IMR-90 (cell line): Measurements from ENCODE around the gene IL18R1. TPM values are rescaled to one million over a fixed set of nuclear protein-coding genes. Genes with fewer than 3 reads are reported as not detected.

Source experiments
- ATAC-seq: fragments of 200-7000 bp; cut with Tn5 transposase; 2 replicates; pipeline ENCODE4 v1.9.1; 2020; ENCODE audit warnings: low read depth, mild to moderate bottlenecking, moderate library complexity
- BruUV-seq: library from RNA; stranded (reverse); fragments of 400-500 nt; replicated peaks from 2 replicates; lab custom pipeline; 2021; lab: Mats Ljungman, UMichigan
- CTCF ChIA-PET: fragments of 300-600 bp; formaldehyde crosslinking; extraction: SDS; loops from one replicate; lab custom pipeline; 2021; ENCODE audit warnings: antibody characterized with exemption; lab: Yijun Ruan, JAX
- POLR2A ChIA-PET: fragments of 300-600 bp; sonication (Branson Sonifier 250); formaldehyde crosslinking; loops from one replicate; lab custom pipeline; 2022; ENCODE audit warnings: antibody characterized with exemption; ENCODE audit not compliant: unreplicated experiment; lab: Charles Lee
- DNase-seq: peaks from one replicate; pipeline ENCODE4 v3.0.0; 2013
- H2AFZ ChIP-seq: replicated peaks from 2 replicates; pipeline ENCODE3; 2013; ENCODE audit warnings: low read length, mild to moderate bottlenecking; ENCODE audit not compliant: poor library complexity
- H2AK5ac ChIP-seq: 2 replicates; pipeline ENCODE4 v1.6.1; 2013; ENCODE audit warnings: low read depth, low read length, inconsistent platforms
- H2AK9ac ChIP-seq: replicated peaks from 2 replicates; pipeline ENCODE3; 2013; ENCODE audit warnings: mild to moderate bottlenecking, low read depth, low read length, moderate library complexity; ENCODE audit not compliant: poor library complexity
- H2BK120ac ChIP-seq: 2 replicates; pipeline ENCODE4 v1.6.1; 2013; ENCODE audit warnings: low read depth, low read length, inconsistent platforms
- H2BK15ac ChIP-seq: 3 replicates; pipeline ENCODE4 v1.6.1; 2013; ENCODE audit warnings: low read depth, low read length, inconsistent platforms
- H2BK20ac ChIP-seq: 2 replicates; pipeline ENCODE4 v1.6.1; 2013; ENCODE audit warnings: low read depth, mild to moderate bottlenecking, inconsistent platforms, low read length, moderate library complexity
- H2BK5ac ChIP-seq: 2 replicates; pipeline ENCODE4 v1.6.1; 2013; ENCODE audit warnings: mild to moderate bottlenecking, low read depth, low read length, inconsistent platforms; ENCODE audit not compliant: poor library complexity, severe bottlenecking
- H3K14ac ChIP-seq: replicated peaks from 2 replicates; pipeline ENCODE4 v1.6.1; 2013; ENCODE audit warnings: low read depth, low read length, inconsistent platforms
- H3K18ac ChIP-seq: 2 replicates; pipeline ENCODE4 v1.6.1; 2013; ENCODE audit warnings: low read depth, low read length, control low read depth
- H3K23ac ChIP-seq: 2 replicates; pipeline ENCODE4 v1.6.1; 2013; ENCODE audit warnings: low read depth, low read length, inconsistent platforms
- H3K27ac ChIP-seq: 2 replicates; pipeline ENCODE4 v1.5.1; 2013; ENCODE audit warnings: mild to moderate bottlenecking, control low read depth, low read length; ENCODE audit not compliant: insufficient read depth
- H3K27me3 ChIP-seq: 2 replicates; pipeline ENCODE4 v1.6.1; 2013; ENCODE audit warnings: low read length; ENCODE audit not compliant: control insufficient read depth, insufficient read depth
- H3K36me3 ChIP-seq: 2 replicates; pipeline ENCODE4 v1.6.1; 2013; ENCODE audit warnings: low read length, mixed read lengths; ENCODE audit not compliant: control insufficient read depth, insufficient read depth
- H3K4ac ChIP-seq: 2 replicates; pipeline ENCODE4 v1.6.1; 2013; ENCODE audit warnings: low read depth, low read length, inconsistent platforms
- H3K4me1 ChIP-seq: 2 replicates; pipeline ENCODE4 v1.6.1; 2013; ENCODE audit warnings: low read length, mixed read lengths; ENCODE audit not compliant: control insufficient read depth, insufficient read depth
- H3K4me2 ChIP-seq: 2 replicates; pipeline ENCODE4 v1.6.1; 2013; ENCODE audit warnings: low read depth, mild to moderate bottlenecking, control low read depth, low read length, moderate library complexity
- H3K4me3 ChIP-seq: 2 replicates; pipeline ENCODE4 v1.5.1; 2013; ENCODE audit warnings: low read depth, mild to moderate bottlenecking, control low read depth, low read length, moderate library complexity; ENCODE audit not compliant: insufficient read depth
- H3K56ac ChIP-seq: 2 replicates; pipeline ENCODE4 v1.6.1; 2013; ENCODE audit warnings: low read length, inconsistent platforms; ENCODE audit not compliant: insufficient read depth; ENCODE audit errors: extremely low read depth
- H3K79me1 ChIP-seq, 2 experiments: 2 replicates each; pipeline ENCODE4 v1.6.1; 2013; ENCODE audit warnings: low read length in 2 of 2, inconsistent platforms in 1 of 2, low read depth in 1 of 2
- H3K9ac ChIP-seq: 2 replicates; pipeline ENCODE4 v1.6.1; 2013; ENCODE audit warnings: low read depth, low read length, control low read depth
- H3K9me1 ChIP-seq: 2 replicates; pipeline ENCODE4 v1.6.1; 2013; ENCODE audit warnings: low read length, inconsistent platforms; ENCODE audit not compliant: insufficient read depth
- H3K9me3 ChIP-seq: 2 replicates; pipeline ENCODE4 v1.6.1; 2013; ENCODE audit warnings: low read length; ENCODE audit not compliant: control insufficient read depth, insufficient read depth
- H4K20me1 ChIP-seq: 2 replicates; pipeline ENCODE4 v1.6.1; 2013; ENCODE audit warnings: low read length, inconsistent platforms; ENCODE audit not compliant: insufficient read depth
- H4K5ac ChIP-seq: 2 replicates; pipeline ENCODE4 v1.6.1; 2013; ENCODE audit warnings: mild to moderate bottlenecking, low read depth, low read length, control low read depth
- H4K8ac ChIP-seq, 2 experiments: 2 replicates each; pipeline ENCODE4 v1.6.1; 2013; ENCODE audit warnings: low read depth in 2 of 2, low read length in 2 of 2, control low read depth in 1 of 2, inconsistent platforms in 1 of 2
- H4K91ac ChIP-seq: 2 replicates; pipeline ENCODE4 v1.6.1; 2013; ENCODE audit warnings: low read depth, low read length, inconsistent platforms; ENCODE audit not compliant: insufficient read depth
- BHLHE40 ChIP-seq: fragments of 150-350 bp; IDR thresholded peaks from 2 replicates; pipeline ENCODE4 v1.6.1; 2016; ENCODE audit warnings: mild to moderate bottlenecking, low read depth, low read length
- CEBPB ChIP-seq: IDR thresholded peaks from 2 replicates; pipeline ENCODE4 v1.6.1; 2012; ENCODE audit warnings: low read depth, low read length, improper control_type of control experiment
- CHD1 ChIP-seq: IDR thresholded peaks from 2 replicates; pipeline ENCODE4 v1.6.1; 2012; ENCODE audit warnings: low read depth, low read length, improper control_type of control experiment
- FOS ChIP-seq: fragments of 150-350 bp; IDR thresholded peaks from 2 replicates; pipeline ENCODE4 v1.6.1; 2016; ENCODE audit warnings: low read depth, low read length
- MAFK ChIP-seq: IDR thresholded peaks from 2 replicates; pipeline ENCODE4 v1.6.1; 2012; ENCODE audit warnings: low read depth, low read length, improper control_type of control experiment
- MAZ ChIP-seq: IDR thresholded peaks from 2 replicates; pipeline ENCODE4 v1.6.1; 2012; ENCODE audit warnings: low read depth, mild to moderate bottlenecking, low read length, improper control_type of control experiment, moderate library complexity, borderline replicate concordance
- MXI1 ChIP-seq: IDR thresholded peaks from 2 replicates; pipeline ENCODE4 v1.6.1; 2012; ENCODE audit warnings: low read depth, mild to moderate bottlenecking, low read length, moderate library complexity, borderline replicate concordance
- NFE2L2 ChIP-seq: fragments of 150-350 bp; IDR thresholded peaks from 2 replicates; pipeline ENCODE4 v1.6.1; 2016; ENCODE audit warnings: low read depth, mild to moderate bottlenecking, low read length
- POLR2A ChIP-seq: IDR thresholded peaks from 2 replicates; pipeline ENCODE4 v1.6.1; 2012; ENCODE audit warnings: mild to moderate bottlenecking, low read depth, low read length
- RAD21 ChIP-seq: IDR thresholded peaks from 2 replicates; pipeline ENCODE4 v1.6.1; 2012; ENCODE audit warnings: low read length, improper control_type of control experiment
- RCOR1 ChIP-seq: IDR thresholded peaks from 2 replicates; pipeline ENCODE4 v1.6.1; 2012; ENCODE audit warnings: mild to moderate bottlenecking, low read length, improper control_type of control experiment; ENCODE audit not compliant: insufficient replicate concordance
- RFX5 ChIP-seq: IDR thresholded peaks from 2 replicates; pipeline ENCODE4 v1.8.0; 2012; ENCODE audit warnings: low read depth, mild to moderate bottlenecking, low read length, moderate library complexity
- SMC3 ChIP-seq: fragments of 150-350 bp; IDR thresholded peaks from 2 replicates; pipeline ENCODE4 v1.6.1; 2016; ENCODE audit warnings: low read depth, mild to moderate bottlenecking, antibody characterized with exemption, low read length, moderate library complexity
- WGBS, 2 experiments: methylation state at CpG; one replicate each; pipeline versions ENCODE4 v1.1.5 to v1.1.7; 2013; ENCODE audit warnings: missing lambda C conversion rate in 2 of 2; ENCODE audit not compliant: insufficient read length in 1 of 2; ENCODE audit errors: extremely low coverage in 2 of 2; 5-methylcytosine and 5-hydroxymethylcytosine counted together
- dilution Hi-C: fragments of 300-500 bp; cut with HindIII; formaldehyde crosslinking; loops from one replicate; pipeline ENCODE4 v1.14.3; 2018; ENCODE audit warnings: low sequenced_read_pairs; ENCODE audit not compliant: unreplicated experiment
- in situ Hi-C: fragments of 300-500 bp; cut with MboI; formaldehyde crosslinking; loops from 3 replicates; pipeline ENCODE4 v1.14.3; 2019; ENCODE audit warnings: low sequenced_read_pairs, inconsistent platforms, mixed read lengths
- intact Hi-C: fragments of 100-400 bp; cut with micrococcal nuclease; formaldehyde crosslinking; loops from 2 replicates; pipeline ENCODE4 v1.10.0; 2022
- polyA plus RNA-seq, 3 experiments: library from polyadenylated mRNA; depleted of rRNA; stranded (reverse); fragments of >200 nt; gene quantifications; 2 replicates each; pipeline ENCODE4 v1.2.3, GENCODE V29; 2012; ENCODE audit warnings: low replicate concordance in 1 of 3
- total RNA-seq: library from RNA; depleted of rRNA; stranded (reverse); fragments of >200 nt; gene quantifications from 2 replicates; pipeline ENCODE4 v1.2.3, GENCODE V29; 2012
- TF ChIP-seq, protein P1 (sequence below): fragments of 150-350 bp; IDR thresholded peaks from 2 replicates; pipeline ENCODE4 v1.6.1; 2016; ENCODE audit warnings: low read depth, mild to moderate bottlenecking, low read length, moderate library complexity, borderline replicate concordance
- TF ChIP-seq, protein P2 (sequence below): fragments of 150-350 bp; IDR thresholded peaks from 2 replicates; pipeline ENCODE4 v1.6.1; 2017; ENCODE audit warnings: mild to moderate bottlenecking, antibody characterized with exemption, low read length, low read depth
- TF ChIP-seq, protein P3 (sequence below): conservative IDR thresholded peaks from 2 replicates; pipeline ENCODE4 v1.5.1; 2012; ENCODE audit warnings: mild to moderate bottlenecking, low read depth, low read length, improper control_type of control experiment

Gene IL18R1
- total and polyA plus RNA-seq, 2 of the 4 experiments (the other 2 are of a cell fraction) = 0.18 to 0.24 TPM

DNA sequence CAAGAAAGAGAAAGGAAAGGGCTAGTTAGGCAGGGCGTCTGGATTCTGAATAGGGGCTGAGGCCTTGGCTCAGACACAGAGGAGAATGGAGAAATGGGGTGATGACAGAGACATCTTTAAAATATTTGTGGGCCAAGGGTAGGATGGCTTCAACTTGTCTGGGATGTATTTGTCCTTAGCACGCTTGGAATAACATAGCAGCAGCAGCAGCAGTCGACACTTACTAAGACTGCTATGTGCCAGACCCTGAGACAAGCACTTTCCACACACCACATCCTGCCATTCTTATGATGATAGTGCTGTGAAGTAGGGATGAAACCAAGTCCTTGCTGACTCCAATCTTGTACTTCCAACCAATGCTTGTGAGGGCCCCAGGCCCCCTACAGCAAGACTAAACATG, 41.6 kb upstream of the IL18R1 start:
- H2AK5ac ChIP-seq = peak overlapping the region; percentile 84
- no peak overlapping the region for H3K4me2 ChIP-seq
- peaks cover 10% of the 10 kb centered on the region for H3K4me1 ChIP-seq
- peak overlapping the region; percentile 14 for H2BK5ac ChIP-seq
- peaks cover 4% of the 10 kb centered on the region for H3K9me1 ChIP-seq
- H3K9ac ChIP-seq = no peak overlapping the region
- dilution Hi-C loops = no loop called here
- no peak overlapping the region for H3K27ac ChIP-seq
- H4K8ac ChIP-seq = peak overlapping the region in 1 of 2 experiments; percentile 24; a peak in 1 of 4 replicates
- peak overlapping the region; percentile 65 for H3K4ac ChIP-seq
- CTCF ChIA-PET = no interaction called here
- H4K5ac ChIP-seq = peak overlapping the region; percentile 29; the same call in 1 of the 2 replicates
- BruUV-seq = no TSS peak
- no peak overlapping the region for H3K23ac ChIP-seq
- no peaks in the 10 kb centered on the region for H3K79me1 ChIP-seq
- H2BK15ac ChIP-seq = peak overlapping the region; percentile 37; the same call in 1 of the 3 replicates
- peak overlapping the region; percentile 5; the same call in 1 of the 2 replicates for H3K14ac ChIP-seq
- H3K56ac ChIP-seq = no peak overlapping the region
- in situ Hi-C loops = no loop called here
- H3K9me3 ChIP-seq = no peaks in the 10 kb centered on the region
- peak overlapping the region; percentile 24 for H2AFZ ChIP-seq
- 0 out of 2 replicates have a peak overlapping the region, but pooled peaks have one; percentile 13 for H2BK20ac ChIP-seq
- DNase-seq (peak; percentile 61), ATAC-seq (no peak; the same call in 1 of the 2 replicates)
- TF ChIP-seq CHD1 = no peak
- TF ChIP-seq, protein P1, sequence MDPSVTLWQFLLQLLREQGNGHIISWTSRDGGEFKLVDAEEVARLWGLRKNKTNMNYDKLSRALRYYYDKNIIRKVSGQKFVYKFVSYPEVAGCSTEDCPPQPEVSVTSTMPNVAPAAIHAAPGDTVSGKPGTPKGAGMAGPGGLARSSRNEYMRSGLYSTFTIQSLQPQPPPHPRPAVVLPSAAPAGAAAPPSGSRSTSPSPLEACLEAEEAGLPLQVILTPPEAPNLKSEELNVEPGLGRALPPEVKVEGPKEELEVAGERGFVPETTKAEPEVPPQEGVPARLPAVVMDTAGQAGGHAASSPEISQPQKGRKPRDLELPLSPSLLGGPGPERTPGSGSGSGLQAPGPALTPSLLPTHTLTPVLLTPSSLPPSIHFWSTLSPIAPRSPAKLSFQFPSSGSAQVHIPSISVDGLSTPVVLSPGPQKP = no peak
- TF ChIP-seq POLR2A = no peak
- no peak for TF ChIP-seq MAZ
- TF ChIP-seq, protein P2, sequence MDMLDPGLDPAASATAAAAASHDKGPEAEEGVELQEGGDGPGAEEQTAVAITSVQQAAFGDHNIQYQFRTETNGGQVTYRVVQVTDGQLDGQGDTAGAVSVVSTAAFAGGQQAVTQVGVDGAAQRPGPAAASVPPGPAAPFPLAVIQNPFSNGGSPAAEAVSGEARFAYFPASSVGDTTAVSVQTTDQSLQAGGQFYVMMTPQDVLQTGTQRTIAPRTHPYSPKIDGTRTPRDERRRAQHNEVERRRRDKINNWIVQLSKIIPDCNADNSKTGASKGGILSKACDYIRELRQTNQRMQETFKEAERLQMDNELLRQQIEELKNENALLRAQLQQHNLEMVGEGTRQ = no peak
- TF ChIP-seq MAFK = no peak
- TF ChIP-seq, protein P3, sequence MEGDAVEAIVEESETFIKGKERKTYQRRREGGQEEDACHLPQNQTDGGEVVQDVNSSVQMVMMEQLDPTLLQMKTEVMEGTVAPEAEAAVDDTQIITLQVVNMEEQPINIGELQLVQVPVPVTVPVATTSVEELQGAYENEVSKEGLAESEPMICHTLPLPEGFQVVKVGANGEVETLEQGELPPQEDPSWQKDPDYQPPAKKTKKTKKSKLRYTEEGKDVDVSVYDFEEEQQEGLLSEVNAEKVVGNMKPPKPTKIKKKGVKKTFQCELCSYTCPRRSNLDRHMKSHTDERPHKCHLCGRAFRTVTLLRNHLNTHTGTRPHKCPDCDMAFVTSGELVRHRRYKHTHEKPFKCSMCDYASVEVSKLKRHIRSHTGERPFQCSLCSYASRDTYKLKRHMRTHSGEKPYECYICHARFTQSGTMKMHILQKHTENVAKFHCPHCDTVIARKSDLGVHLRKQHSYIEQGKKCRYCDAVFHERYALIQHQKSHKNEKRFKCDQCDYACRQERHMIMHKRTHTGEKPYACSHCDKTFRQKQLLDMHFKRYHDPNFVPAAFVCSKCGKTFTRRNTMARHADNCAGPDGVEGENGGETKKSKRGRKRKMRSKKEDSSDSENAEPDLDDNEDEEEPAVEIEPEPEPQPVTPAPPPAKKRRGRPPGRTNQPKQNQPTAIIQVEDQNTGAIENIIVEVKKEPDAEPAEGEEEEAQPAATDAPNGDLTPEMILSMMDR = no peak
- TF ChIP-seq RCOR1 = no peak
- no peak for TF ChIP-seq RAD21
- no peak for TF ChIP-seq RFX5
- no peak for TF ChIP-seq SMC3
- TF ChIP-seq MXI1 = no peak
- TF ChIP-seq CEBPB = no peak
- no peak for TF ChIP-seq BHLHE40
- no peak for TF ChIP-seq NFE2L2
- no peak for TF ChIP-seq FOS
- H3K4me3 ChIP-seq = no peak overlapping the region
- no CpG with 5 or more reads among the region's 3 CpGs for WGBS, 2 experiments
- H2BK120ac ChIP-seq = peak overlapping the region; percentile 73
- H2AK9ac ChIP-seq = no peak overlapping the region
- H3K36me3 ChIP-seq = no peaks in the 10 kb centered on the region
- 0 out of 2 replicates have a peak, but pooled peaks cover 3% of the 10 kb centered on the region for H3K27me3 ChIP-seq
- H4K20me1 ChIP-seq = no peaks in the 10 kb centered on the region
- H3K18ac ChIP-seq = no peak overlapping the region; the same call in 1 of the 2 replicates
- intact Hi-C loops = no loop called here
- POLR2A ChIA-PET = no interaction called here
- peak overlapping the region; percentile 51 for H4K91ac ChIP-seq
